WTC11 (cell line): ENCODE results near the gene STUB1. TPM values are rescaled to one million over a fixed set of nuclear protein-coding genes. Genes with fewer than 3 reads are reported as not detected.

Source experiments
- ATAC-seq: fragments of 200-7000 bp; cut with Tn5 transposase; 2 replicates; pipeline ENCODE4 v1.10.0; 2021; ENCODE audit warnings: mild to moderate bottlenecking, moderate library complexity
- CTCF ChIA-PET: fragments of 300-600 bp; sonication (Branson Sonifier 250); formaldehyde crosslinking; loops from one replicate; lab custom pipeline; 2021; ENCODE audit warnings: antibody characterized with exemption; lab: Charles Lee
- POLR2A ChIA-PET: fragments of 350-600 bp; sonication (Branson Sonifier 250); formaldehyde crosslinking; loops from one replicate; lab custom pipeline; 2021; ENCODE audit warnings: antibody characterized with exemption; lab: Charles Lee
- DNase-seq: peaks from one replicate; pipeline ENCODE4 v3.0.0; 2021; ENCODE audit warnings: low spot score
- H3K27ac Mint-ChIP-seq: 2 replicates; pipeline ENCODE4 v1.8.0; 2021; ENCODE audit warnings: mixed read lengths
- H3K27me3 Mint-ChIP-seq: 2 replicates; pipeline ENCODE4 v1.8.0; 2021; ENCODE audit warnings: low read depth, mild to moderate bottlenecking, moderate library complexity, mixed read lengths
- H3K36me3 Mint-ChIP-seq: 2 replicates; pipeline ENCODE4 v1.8.0; 2021; ENCODE audit warnings: mixed read lengths
- H3K4me1 Mint-ChIP-seq: 2 replicates; pipeline ENCODE4 v1.8.0; 2022; ENCODE audit warnings: mixed read lengths
- H3K4me3 Mint-ChIP-seq: 2 replicates; pipeline ENCODE4 v1.8.0; 2021; ENCODE audit warnings: mild to moderate bottlenecking, moderate library complexity, mixed read lengths
- H3K9me3 Mint-ChIP-seq: 2 replicates; pipeline ENCODE4 v1.8.0; 2021; ENCODE audit warnings: mixed read lengths
- FOXJ3 ChIP-seq: sonication (generic); formaldehyde crosslinking; IDR thresholded peaks from 2 replicates; pipeline ENCODE4 v1.9.0; 2021; ENCODE audit warnings: missing genetic modification reagents, mild to moderate bottlenecking, borderline replicate concordance
- JUN ChIP-seq: sonication (generic); formaldehyde crosslinking; IDR thresholded peaks from 2 replicates; pipeline ENCODE4 v1.8.0; 2023; ENCODE audit warnings: mild to moderate bottlenecking, missing genetic modification reagents
- MYBL2 ChIP-seq: sonication (generic); formaldehyde crosslinking; IDR thresholded peaks from 2 replicates; pipeline ENCODE4 v1.8.1; 2023; ENCODE audit warnings: mild to moderate bottlenecking, moderate library complexity, missing genetic modification reagents
- NFYB ChIP-seq: sonication (generic); formaldehyde crosslinking; conservative IDR thresholded peaks from 2 replicates; pipeline ENCODE4 v1.8.0; 2022; ENCODE audit warnings: low read depth, missing genetic modification reagents
- TP53 ChIP-seq: sonication (generic); formaldehyde crosslinking; IDR thresholded peaks from 2 replicates; pipeline ENCODE4 v1.8.1; 2023; ENCODE audit warnings: mild to moderate bottlenecking, missing genetic modification reagents
- ZNF396 ChIP-seq: fragments of 250-450 bp; sonication (Bioruptor Pico); IDR thresholded peaks from 2 replicates; pipeline ENCODE4 v1.8.0; 2021; ENCODE audit warnings: mild to moderate bottlenecking, moderate library complexity, borderline replicate concordance
- ZNF423 ChIP-seq: fragments of 250-450 bp; sonication (Bioruptor Pico); IDR thresholded peaks from 2 replicates; pipeline ENCODE4 v2.1.2; 2022; ENCODE audit warnings: mild to moderate bottlenecking, moderate library complexity
- total RNA-seq: library from RNA; stranded (reverse); gene quantifications from 3 replicates; pipeline ENCODE4 v1.2.3, GENCODE V29; 2021
- TF ChIP-seq, protein P1 (sequence below): sonication (generic); formaldehyde crosslinking; IDR thresholded peaks from 2 replicates; pipeline ENCODE4 v1.8.1; 2022; ENCODE audit warnings: mild to moderate bottlenecking, moderate library complexity, missing genetic modification reagents
- TF ChIP-seq, protein P2 (sequence below): sonication (generic); formaldehyde crosslinking; IDR thresholded peaks from 2 replicates; pipeline ENCODE4 v1.8.0; 2022; ENCODE audit warnings: mild to moderate bottlenecking, missing genetic modification reagents
- TF ChIP-seq, protein P3 (sequence below): sonication (generic); formaldehyde crosslinking; IDR thresholded peaks from 2 replicates; pipeline ENCODE4 v1.8.1; 2023; ENCODE audit warnings: mild to moderate bottlenecking, moderate library complexity, missing genetic modification reagents
- TF ChIP-seq, protein P4 (sequence below): fragments of 250-450 bp; sonication (Bioruptor Pico); IDR thresholded peaks from 2 replicates; pipeline ENCODE4 v1.9.0; 2021; ENCODE audit warnings: mild to moderate bottlenecking
- TF ChIP-seq, protein P5 (sequence below): fragments of 250-450 bp; sonication (Bioruptor Pico); IDR thresholded peaks from 2 replicates; pipeline ENCODE4 v1.9.0; 2021; ENCODE audit warnings: mild to moderate bottlenecking, borderline replicate concordance
- TF ChIP-seq, protein P6 (sequence below): fragments of 250-450 bp; sonication (Bioruptor Pico); IDR thresholded peaks from 2 replicates; pipeline ENCODE4 v1.8.0; 2021; ENCODE audit warnings: mild to moderate bottlenecking
- TF ChIP-seq, protein P7 (sequence below): fragments of 200-600 bp; IDR thresholded peaks from 2 replicates; pipeline ENCODE4 v1.8.0; 2022; ENCODE audit warnings: antibody characterized with exemption
- TF ChIP-seq, protein P8 (sequence below): sonication (generic); formaldehyde crosslinking; IDR thresholded peaks from 2 replicates; pipeline ENCODE4 v1.8.1; 2023; ENCODE audit warnings: mild to moderate bottlenecking, missing genetic modification reagents

The STUB1 gene
- total RNA-seq, 1 experiment from 2014 or later = 88.2 TPM

DNA sequence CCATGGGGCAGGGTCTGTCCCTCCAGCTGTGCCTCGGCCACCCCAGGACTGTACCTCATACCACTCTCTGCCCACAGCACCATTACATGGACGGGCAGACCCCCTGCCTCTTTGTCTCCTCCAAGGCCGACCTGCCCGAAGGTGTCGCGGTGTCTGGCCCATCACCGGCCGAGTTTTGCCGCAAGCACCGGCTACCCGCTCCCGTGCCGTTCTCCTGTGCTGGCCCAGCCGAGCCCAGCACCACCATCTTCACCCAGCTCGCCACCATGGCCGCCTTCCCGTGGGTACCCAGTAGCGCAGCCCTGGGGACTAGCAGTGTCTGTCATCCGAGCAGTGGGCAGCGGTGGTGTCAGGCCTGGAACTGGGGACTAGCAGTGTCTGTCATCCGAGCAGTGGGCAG lies 7.4 kb upstream of the STUB1 start:
- no peak for DNase-seq
- TF ChIP-seq, protein P1, sequence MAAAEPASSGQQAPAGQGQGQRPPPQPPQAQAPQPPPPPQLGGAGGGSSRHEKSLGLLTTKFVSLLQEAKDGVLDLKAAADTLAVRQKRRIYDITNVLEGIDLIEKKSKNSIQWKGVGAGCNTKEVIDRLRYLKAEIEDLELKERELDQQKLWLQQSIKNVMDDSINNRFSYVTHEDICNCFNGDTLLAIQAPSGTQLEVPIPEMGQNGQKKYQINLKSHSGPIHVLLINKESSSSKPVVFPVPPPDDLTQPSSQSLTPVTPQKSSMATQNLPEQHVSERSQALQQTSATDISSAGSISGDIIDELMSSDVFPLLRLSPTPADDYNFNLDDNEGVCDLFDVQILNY = no peak
- TF ChIP-seq JUN = no peak
- TF ChIP-seq, protein P2, sequence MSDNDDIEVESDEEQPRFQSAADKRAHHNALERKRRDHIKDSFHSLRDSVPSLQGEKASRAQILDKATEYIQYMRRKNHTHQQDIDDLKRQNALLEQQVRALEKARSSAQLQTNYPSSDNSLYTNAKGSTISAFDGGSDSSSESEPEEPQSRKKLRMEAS (CRISPR knock-in tag) = no peak
- no peak for TF ChIP-seq MYBL2
- no peak for TF ChIP-seq ZNF423 (CRISPR knock-in tag)
- TF ChIP-seq TP53 (CRISPR knock-in tag) = no peak
- TF ChIP-seq NFYB (CRISPR knock-in tag) = no peak
- TF ChIP-seq, protein P3, sequence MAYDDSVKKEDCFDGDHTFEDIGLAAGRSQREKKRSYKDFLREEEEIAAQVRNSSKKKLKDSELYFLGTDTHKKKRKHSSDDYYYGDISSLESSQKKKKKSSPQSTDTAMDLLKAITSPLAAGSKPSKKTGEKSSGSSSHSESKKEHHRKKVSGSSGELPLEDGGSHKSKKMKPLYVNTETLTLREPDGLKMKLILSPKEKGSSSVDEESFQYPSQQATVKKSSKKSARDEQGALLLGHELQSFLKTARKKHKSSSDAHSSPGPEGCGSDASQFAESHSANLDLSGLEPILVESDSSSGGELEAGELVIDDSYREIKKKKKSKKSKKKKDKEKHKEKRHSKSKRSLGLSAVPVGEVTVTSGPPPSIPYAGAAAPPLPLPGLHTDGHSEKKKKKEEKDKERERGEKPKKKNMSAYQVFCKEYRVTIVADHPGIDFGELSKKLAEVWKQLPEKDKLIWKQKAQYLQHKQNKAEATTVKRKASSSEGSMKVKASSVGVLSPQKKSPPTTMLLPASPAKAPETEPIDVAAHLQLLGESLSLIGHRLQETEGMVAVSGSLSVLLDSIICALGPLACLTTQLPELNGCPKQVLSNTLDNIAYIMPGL = no peak
- ATAC-seq = no peak
- peaks cover 12% of the 10 kb centered on the region for H3K4me1 Mint-ChIP-seq
- no peak overlapping the region for H3K4me3 Mint-ChIP-seq
- peaks cover 11% of the 10 kb centered on the region for H3K36me3 Mint-ChIP-seq
- POLR2A ChIA-PET = no interaction called here
- no peak overlapping the region for H3K27ac Mint-ChIP-seq
- CTCF ChIA-PET = no interaction called here
- H3K27me3 Mint-ChIP-seq = no peaks in the 10 kb centered on the region
- no peaks in the 10 kb centered on the region for H3K9me3 Mint-ChIP-seq

DNA sequence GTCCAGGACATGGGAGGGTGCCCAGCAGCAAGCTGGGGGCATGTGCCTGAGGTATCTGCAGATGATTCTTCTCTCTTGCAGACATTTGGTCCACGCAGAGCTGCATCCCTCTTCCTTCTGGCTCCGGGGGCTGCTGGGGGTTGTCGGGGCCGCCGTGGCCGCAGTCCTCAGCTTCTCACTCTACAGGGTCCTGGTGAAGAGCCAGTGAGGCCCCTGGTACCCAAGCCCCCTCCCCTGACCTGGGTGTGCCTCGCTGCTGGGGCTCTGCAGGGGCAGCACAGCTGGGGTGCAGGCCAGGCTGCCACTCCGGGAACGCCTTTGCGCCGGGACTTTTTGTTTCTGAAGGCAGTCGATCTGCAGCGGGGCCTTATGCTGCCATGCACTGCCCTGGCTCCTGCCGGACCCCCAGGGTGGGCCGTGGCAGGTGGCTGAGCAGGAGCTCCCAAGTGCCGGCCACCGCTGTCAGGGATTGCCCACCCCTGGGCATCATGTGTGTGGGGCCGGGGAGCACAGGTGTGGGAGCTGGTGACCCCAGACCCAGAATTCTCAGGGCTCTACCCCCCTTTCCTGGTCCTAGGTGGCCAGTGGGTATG lies 6.7 kb upstream of the STUB1 start:
- Mint-ChIP-seq H3K4me1 (peaks cover 12% of the 10 kb centered on the region), H3K27ac (no peak overlapping the region), H3K36me3 (peaks cover 11% of the 10 kb centered on the region), H3K27me3 (no peaks in the 10 kb centered on the region), H3K4me3 (no peak overlapping the region), H3K9me3 (no peaks in the 10 kb centered on the region)
- ATAC-seq = no peak
- ChIA-PET POLR2A (no interaction called here), CTCF (interaction anchor here (0.5 to 0.6 kb wide), 2 partner anchors 19 to 289 kb away, joined by 3 to 5 read pairs; no protein-coding TSS in a partner anchor)
- DNase-seq = no peak
- TF ChIP-seq FOXJ3 (CRISPR knock-in tag) (no peak), ZNF396 (CRISPR knock-in tag) (no peak), MYBL2 (no peak)
- TF ChIP-seq, protein P4, sequence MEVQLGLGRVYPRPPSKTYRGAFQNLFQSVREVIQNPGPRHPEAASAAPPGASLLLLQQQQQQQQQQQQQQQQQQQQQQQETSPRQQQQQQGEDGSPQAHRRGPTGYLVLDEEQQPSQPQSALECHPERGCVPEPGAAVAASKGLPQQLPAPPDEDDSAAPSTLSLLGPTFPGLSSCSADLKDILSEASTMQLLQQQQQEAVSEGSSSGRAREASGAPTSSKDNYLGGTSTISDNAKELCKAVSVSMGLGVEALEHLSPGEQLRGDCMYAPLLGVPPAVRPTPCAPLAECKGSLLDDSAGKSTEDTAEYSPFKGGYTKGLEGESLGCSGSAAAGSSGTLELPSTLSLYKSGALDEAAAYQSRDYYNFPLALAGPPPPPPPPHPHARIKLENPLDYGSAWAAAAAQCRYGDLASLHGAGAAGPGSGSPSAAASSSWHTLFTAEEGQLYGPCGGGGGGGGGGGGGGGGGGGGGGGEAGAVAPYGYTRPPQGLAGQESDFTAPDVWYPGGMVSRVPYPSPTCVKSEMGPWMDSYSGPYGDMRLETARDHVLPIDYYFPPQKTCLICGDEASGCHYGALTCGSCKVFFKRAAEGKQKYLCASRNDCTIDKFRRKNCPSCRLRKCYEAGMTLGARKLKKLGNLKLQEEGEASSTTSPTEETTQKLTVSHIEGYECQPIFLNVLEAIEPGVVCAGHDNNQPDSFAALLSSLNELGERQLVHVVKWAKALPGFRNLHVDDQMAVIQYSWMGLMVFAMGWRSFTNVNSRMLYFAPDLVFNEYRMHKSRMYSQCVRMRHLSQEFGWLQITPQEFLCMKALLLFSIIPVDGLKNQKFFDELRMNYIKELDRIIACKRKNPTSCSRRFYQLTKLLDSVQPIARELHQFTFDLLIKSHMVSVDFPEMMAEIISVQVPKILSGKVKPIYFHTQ (CRISPR knock-in tag) = no peak
- TF ChIP-seq, protein P5, sequence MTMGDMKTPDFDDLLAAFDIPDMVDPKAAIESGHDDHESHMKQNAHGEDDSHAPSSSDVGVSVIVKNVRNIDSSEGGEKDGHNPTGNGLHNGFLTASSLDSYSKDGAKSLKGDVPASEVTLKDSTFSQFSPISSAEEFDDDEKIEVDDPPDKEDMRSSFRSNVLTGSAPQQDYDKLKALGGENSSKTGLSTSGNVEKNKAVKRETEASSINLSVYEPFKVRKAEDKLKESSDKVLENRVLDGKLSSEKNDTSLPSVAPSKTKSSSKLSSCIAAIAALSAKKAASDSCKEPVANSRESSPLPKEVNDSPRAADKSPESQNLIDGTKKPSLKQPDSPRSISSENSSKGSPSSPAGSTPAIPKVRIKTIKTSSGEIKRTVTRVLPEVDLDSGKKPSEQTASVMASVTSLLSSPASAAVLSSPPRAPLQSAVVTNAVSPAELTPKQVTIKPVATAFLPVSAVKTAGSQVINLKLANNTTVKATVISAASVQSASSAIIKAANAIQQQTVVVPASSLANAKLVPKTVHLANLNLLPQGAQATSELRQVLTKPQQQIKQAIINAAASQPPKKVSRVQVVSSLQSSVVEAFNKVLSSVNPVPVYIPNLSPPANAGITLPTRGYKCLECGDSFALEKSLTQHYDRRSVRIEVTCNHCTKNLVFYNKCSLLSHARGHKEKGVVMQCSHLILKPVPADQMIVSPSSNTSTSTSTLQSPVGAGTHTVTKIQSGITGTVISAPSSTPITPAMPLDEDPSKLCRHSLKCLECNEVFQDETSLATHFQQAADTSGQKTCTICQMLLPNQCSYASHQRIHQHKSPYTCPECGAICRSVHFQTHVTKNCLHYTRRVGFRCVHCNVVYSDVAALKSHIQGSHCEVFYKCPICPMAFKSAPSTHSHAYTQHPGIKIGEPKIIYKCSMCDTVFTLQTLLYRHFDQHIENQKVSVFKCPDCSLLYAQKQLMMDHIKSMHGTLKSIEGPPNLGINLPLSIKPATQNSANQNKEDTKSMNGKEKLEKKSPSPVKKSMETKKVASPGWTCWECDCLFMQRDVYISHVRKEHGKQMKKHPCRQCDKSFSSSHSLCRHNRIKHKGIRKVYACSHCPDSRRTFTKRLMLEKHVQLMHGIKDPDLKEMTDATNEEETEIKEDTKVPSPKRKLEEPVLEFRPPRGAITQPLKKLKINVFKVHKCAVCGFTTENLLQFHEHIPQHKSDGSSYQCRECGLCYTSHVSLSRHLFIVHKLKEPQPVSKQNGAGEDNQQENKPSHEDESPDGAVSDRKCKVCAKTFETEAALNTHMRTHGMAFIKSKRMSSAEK = no peak
- TF ChIP-seq, protein P6, sequence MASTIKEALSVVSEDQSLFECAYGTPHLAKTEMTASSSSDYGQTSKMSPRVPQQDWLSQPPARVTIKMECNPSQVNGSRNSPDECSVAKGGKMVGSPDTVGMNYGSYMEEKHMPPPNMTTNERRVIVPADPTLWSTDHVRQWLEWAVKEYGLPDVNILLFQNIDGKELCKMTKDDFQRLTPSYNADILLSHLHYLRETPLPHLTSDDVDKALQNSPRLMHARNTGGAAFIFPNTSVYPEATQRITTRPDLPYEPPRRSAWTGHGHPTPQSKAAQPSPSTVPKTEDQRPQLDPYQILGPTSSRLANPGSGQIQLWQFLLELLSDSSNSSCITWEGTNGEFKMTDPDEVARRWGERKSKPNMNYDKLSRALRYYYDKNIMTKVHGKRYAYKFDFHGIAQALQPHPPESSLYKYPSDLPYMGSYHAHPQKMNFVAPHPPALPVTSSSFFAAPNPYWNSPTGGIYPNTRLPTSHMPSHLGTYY = no peak
- TF ChIP-seq, protein P7, sequence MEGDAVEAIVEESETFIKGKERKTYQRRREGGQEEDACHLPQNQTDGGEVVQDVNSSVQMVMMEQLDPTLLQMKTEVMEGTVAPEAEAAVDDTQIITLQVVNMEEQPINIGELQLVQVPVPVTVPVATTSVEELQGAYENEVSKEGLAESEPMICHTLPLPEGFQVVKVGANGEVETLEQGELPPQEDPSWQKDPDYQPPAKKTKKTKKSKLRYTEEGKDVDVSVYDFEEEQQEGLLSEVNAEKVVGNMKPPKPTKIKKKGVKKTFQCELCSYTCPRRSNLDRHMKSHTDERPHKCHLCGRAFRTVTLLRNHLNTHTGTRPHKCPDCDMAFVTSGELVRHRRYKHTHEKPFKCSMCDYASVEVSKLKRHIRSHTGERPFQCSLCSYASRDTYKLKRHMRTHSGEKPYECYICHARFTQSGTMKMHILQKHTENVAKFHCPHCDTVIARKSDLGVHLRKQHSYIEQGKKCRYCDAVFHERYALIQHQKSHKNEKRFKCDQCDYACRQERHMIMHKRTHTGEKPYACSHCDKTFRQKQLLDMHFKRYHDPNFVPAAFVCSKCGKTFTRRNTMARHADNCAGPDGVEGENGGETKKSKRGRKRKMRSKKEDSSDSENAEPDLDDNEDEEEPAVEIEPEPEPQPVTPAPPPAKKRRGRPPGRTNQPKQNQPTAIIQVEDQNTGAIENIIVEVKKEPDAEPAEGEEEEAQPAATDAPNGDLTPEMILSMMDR = no peak
- TF ChIP-seq, protein P8, sequence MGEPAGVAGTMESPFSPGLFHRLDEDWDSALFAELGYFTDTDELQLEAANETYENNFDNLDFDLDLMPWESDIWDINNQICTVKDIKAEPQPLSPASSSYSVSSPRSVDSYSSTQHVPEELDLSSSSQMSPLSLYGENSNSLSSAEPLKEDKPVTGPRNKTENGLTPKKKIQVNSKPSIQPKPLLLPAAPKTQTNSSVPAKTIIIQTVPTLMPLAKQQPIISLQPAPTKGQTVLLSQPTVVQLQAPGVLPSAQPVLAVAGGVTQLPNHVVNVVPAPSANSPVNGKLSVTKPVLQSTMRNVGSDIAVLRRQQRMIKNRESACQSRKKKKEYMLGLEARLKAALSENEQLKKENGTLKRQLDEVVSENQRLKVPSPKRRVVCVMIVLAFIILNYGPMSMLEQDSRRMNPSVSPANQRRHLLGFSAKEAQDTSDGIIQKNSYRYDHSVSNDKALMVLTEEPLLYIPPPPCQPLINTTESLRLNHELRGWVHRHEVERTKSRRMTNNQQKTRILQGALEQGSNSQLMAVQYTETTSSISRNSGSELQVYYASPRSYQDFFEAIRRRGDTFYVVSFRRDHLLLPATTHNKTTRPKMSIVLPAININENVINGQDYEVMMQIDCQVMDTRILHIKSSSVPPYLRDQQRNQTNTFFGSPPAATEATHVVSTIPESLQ (CRISPR knock-in tag) = no peak
